Measurements from ENCODE around the gene SPOUT1.
"Not testable (repeated sequence)": the region's sequence is repeated elsewhere in the genome, so short reads cannot be mapped to it uniquely, and the experiment has no call there.

The SPOUT1 gene

GRCh38 chr9:128818099-128818838, 11.3 kb downstream of the SPOUT1 start, which contains the start of gene ENDOG:
ENDOG (plus strand) TSS chr9:128818500; CDS start chr9:128818685, 185 bp downstream.
- DNase-seq (ENCODE audit: low read depth in 1 of 2, low spot score in 1 of 2), result peak; percentile 96 to 97

- DNase-seq (ENCODE audit: low read depth in 1 of 2, low spot score in 1 of 2), result no peak
Observed at GRCh38 chr9:128810873-128811272, 18.7 kb downstream of the SPOUT1 start.

GRCh38 chr9:128809831-128810230, 19.8 kb downstream of the SPOUT1 start:
- no peak for DNase-seq (ENCODE audit: low read depth in 1 of 2, low spot score in 1 of 2)

DNA sequence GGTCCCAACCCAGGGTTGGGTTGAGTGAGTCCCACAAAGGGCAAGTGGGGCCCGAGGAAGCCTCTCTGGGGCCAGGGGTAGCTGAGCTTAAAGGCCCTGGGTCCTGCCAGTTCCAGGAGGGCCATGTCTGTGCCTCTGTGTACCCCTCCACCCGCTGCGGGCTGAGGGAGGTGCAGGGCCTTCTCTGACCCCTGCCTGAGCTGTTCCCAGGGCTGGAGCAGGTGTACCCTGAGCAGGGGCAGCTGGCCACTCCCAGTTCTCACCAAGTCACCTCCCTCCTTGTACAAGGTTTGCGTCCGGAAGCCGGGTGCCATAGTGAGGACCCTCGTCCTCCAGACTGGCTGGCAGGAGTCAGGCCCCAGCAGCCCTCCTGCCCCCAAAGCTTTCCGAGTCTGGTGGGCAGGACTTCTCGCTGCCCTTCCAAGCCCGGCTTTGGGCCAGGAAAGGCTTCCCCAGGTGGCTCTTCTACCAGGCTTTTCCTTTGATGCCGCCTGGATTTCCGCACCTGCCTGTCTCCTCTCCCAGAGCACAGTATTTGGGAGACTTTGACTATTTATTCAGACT, 20.5 kb downstream of the SPOUT1 start:
- no peak for DNase-seq (ENCODE audit: low read depth in 1 of 2, low spot score in 1 of 2)

- DNase-seq (ENCODE audit: low read depth in 1 of 2, low spot score in 1 of 2), result no peak
Observed at GRCh38 chr9:128808543-128808942, 21.1 kb downstream of the SPOUT1 start.

DNA sequence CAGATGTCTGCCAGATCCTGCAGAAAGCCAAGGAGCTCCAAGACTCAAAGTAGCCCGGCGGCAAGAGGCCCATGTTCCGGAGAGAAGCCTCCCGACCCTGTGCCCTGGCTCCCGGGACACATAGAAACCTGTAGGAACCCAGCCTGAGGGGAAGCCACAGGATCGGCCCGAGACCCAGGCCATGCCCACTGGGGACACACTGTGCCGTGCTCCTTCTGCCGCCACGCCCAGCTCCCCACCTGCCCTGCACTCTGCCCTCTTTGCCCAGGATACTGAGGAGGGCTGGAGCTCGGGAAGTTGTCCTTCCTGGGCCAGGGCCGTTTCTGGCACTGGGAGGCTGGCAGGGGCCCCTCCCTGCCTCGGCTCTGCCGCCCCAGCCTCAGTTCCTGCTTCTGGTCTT, 21.8 kb downstream of the SPOUT1 start:
- DNase-seq (ENCODE audit: low read depth in 1 of 2, low spot score in 1 of 2), result no peak

DNA sequence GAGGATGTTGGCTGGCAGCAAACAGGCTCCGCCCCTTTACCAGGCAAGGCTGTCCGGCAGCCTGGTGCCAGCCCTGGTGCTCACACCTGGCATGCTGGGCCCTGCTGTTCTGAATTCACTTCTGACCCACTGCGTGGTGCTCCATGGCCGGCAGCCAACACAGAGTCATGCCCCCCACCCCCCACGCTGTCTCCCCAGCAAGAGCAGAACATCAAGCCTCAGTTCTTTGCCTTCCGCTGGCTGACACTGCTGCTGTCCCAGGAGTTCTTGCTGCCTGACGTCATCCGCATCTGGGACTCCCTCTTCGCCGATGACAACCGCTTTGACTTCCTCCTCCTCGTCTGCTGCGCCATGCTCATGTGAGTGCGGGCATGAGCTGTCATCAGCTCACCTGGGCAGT, 23.9 kb downstream of the SPOUT1 start:
- DNase-seq (ENCODE audit: low read depth in 1 of 2, low spot score in 1 of 2), result no peak

GRCh38 chr9:128802482-128802881, 27.1 kb downstream of the SPOUT1 start:
- no peak for DNase-seq (ENCODE audit: low read depth in 1 of 2, low spot score in 1 of 2)

DNA sequence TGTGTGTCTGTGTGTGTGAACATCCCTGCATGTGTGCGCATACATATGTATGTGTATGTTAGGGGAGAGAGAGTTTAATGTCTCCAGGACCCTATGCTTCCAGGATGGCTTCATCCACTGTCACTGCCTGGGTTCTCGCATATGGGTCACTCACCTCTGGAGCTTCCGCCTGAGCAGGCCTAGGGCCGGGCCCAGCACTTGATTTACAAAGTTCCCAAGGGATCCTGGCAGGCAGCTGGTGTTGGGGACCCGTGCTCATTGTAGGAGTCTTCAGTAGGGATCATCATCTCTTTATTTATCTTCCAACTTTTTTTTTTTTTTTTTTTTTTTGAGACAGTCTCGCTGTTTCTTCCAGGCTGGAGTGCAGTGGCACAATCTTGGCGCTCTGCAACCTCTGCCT, 29.5 kb downstream of the SPOUT1 start:
- no peak for DNase-seq (ENCODE audit: low read depth in 1 of 2, low spot score in 1 of 2)

DNA sequence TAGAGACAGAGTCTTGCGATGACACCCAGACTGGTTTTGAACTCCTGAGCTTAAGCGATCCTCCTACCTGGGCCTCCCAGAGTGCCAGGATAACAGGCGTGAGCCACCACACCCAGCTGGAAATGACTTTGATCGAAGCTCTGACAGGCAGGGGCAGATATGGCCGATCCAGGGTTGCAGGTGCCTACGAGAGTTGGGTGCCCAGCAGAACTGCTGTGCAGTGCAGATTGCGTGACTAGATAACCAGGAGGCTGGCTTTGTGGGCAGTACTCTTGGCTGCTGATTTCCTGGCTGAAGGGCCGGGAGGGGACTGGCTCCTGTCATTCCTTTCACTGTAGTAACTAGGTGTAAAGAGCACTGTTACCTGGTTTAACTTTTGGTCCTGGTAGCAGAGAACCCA, 30.7 kb downstream of the SPOUT1 start:
- no peak for DNase-seq (ENCODE audit: low read depth in 1 of 2, low spot score in 1 of 2)

GRCh38 chr9:128794961-128795360, 34.6 kb downstream of the SPOUT1 start:
- DNase-seq (ENCODE audit: low read depth in 1 of 2, low spot score in 1 of 2), result not testable (repeated sequence)

DNA sequence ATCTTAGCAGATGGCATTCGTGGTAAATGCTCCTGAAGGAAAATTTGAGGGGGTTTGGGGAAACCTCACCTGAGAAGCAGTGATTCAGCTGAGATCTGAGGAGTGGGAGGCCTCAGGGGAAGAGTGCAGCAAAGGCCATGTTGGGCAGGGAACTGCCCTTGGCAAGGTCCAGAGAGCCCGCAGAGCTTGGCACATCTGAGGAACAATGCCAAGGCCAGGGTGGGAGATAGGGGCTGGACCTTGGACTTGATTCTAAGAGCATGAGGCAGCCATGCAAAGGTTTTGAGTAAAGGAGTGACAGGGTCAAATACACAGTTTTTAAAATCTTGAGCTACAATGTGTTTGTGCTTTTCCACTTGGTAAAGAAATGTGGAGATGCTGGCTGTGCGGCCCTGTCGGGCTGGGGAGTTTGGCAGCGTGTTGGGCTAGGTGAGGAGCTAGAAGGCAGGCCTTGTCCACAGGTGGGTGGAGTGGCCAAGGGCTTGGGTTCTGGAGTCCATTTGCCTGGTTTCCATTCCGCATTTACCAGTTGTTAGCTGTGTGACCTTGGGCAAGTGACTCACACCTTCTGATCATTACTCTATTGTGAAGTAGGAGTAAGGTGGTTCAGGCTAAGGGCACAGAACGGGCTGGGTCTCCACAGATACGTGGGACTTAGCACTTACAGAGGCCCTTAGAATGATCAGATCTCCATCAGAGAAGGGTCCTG, 36.5 kb downstream of the SPOUT1 start:
- no peak for DNase-seq (ENCODE audit: low read depth in 1 of 2, low spot score in 1 of 2)

DNA sequence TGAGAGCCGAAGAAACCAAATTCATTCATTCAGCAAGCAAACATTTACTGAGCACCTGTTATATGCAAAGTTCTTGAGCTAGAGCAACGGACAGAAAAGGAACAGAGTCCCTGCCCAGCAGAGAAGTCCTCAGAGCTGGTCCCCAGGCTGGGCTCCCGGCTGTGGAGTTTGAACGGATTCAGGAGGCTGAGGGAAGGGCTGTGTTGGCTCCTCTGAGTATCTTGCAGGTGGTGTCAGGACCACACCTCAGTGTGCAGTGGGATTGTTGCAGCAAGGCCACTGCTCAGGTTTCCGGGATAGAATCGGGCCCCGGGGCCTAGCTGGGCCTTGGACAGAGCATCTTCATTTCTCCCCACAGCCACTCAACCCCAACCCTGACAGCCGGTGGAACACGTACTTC, 37.5 kb downstream of the SPOUT1 start:
- DNase-seq (ENCODE audit: low read depth in 1 of 2, low spot score in 1 of 2), result no peak

DNA sequence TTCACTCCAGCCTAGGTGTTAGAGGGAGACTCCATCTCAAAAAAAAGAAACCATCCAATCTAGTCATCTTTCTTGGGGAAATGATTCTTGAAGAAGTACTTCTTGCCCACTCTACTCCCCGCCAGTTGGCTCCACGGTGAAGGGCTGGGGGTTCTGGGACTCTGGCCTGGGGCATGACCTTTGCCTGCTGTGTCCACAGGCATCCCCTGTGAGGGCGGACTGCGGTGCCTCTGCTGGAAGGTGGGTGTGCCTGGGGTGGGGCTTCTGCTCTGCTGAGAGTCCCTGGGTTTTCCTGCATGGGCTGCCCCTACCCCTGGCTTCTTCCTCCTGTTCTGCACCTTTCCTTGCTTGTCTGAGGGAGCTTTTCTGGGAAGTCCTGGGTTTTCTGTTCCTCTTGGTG, 39.1 kb downstream of the SPOUT1 start:
- no peak for DNase-seq (ENCODE audit: low read depth in 1 of 2, low spot score in 1 of 2)

- DNase-seq (ENCODE audit: low read depth in 1 of 2, low spot score in 1 of 2), result no peak
Observed at GRCh38 chr9:128788445-128788844, 41.1 kb downstream of the SPOUT1 start.

DNA sequence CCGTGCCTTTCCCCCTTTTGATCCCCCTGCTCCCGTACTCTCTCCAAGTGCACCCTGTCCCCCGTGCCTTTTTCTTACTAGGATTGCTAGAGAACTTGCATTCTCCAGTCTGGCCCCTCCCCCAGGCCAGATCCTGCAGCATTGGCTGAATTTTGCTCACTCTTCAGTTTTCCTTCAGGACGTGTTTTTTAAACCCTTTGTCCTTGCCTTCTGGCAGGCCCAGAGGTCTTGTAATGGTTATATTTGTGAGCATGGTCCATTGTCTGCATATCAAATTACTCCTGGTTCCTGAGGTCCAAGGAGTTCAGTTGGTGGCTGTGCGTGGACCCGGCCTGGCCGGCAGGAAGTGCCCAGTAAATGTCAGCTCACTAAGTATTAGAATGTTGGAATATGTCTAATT, 41.9 kb downstream of the SPOUT1 start:
- no peak for DNase-seq (ENCODE audit: low read depth in 1 of 2, low spot score in 1 of 2)

DNA sequence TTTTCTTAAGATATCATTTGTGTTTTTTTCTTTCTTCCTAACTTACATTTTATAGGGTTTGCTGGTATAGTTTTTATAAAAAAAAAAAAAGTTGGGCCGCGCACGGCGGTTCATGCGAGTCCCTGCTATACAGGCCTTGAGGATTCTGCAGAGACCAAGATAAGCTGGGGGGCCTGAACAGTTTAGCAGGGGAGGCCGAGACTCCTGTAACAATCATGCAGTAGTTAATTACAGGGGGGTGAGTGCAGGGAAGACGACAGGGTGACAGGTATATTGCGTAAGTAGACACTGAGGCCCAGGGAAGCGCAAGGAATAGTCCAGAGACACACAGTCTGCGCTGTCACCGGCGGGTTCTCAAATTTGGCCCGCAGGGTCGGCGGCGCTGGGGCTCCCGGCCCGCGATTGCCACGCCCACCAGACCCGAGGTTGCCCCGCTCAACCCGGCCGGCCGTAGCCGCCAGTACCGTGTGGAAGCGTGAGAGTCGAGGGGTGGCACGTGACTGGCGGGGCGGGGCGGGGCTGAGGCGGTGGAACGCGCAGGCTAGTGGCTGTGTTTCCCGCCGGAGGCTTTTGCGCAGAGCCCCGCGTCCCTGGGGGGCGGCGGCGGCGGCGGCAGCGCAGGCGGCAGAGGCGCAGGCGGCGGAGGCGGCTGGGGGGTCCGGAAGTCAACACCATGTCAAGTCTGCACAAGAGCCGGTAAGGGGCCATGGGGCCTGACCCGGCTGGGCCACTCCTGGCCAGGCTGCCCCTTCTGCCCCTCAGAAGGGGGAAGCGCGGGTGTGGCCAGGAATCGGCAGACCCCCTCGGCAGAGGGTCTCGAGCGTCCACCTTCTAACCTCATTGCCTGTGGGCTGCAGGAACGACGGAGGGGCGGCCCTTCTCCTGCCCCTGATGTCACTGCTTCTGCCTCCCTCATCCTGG, 42.7 kb downstream of the SPOUT1 start, which contains the start of gene TBC1D13:
TSS of gene TBC1D13 (plus strand) at position 573 of the 921 bp plus-strand sequence. CDS start at position 674, 101 bp downstream.
- DNase-seq (ENCODE audit: low read depth in 1 of 2, low spot score in 1 of 2), result peak; percentile 82 to 84

GRCh38 chr9:128785427-128785826, 44.2 kb downstream of the SPOUT1 start:
- DNase-seq (ENCODE audit: low read depth in 1 of 2, low spot score in 1 of 2), result no peak

- DNase-seq (ENCODE audit: low read depth in 1 of 2, low spot score in 1 of 2), result no peak
Observed at GRCh38 chr9:128782669-128783068, 46.9 kb downstream of the SPOUT1 start.

DNA sequence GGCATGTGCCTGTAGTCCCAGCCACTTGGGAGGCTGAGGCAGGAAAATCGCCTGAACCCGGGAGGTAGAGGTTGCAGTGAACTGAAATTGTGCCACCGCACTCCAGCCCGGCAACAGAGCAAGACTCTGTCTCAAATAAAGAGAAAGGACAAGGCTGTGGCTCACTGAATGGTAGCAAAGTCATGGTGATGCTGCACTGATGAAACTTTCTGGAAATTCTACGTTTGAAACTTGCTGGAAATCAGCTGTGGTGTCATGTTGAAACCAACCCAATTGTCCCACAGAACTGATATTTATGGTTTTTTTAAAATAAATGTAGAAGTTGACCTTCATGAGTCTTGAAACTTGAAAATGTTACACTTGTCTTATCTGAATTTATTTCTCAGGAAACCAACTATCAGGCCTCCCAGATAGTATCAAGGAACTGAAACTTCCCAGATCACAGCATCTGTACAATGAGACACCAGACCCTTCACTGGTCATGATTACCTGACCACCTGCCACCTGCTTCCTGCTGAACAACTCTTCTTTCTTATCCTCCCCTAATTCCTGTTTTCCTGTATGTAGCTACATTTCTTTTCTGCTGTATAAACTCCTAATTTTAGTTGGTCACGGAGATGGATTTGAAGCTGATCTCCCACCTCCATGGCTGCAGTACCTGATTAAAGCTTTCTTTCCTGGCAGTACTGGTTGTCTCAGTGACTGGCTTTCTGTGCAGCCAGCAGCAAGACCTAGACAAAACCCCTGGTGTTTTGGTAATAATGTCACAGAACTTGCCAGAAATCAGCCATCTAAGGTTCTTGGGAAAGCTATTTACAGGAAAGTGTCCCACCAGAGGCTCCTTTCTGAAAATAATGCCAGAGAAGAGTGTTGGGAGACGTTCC, 48.2 kb downstream of the SPOUT1 start:
- no peak for DNase-seq (ENCODE audit: low read depth in 1 of 2, low spot score in 1 of 2)
